GM18873 (cell line): Measurements from ENCODE around the gene CDH26.

Experiments
- ATAC-seq: cut with Tn5 transposase; IDR thresholded peaks from one replicate; pipeline ENCODE4 v1.9.1; 2021; ENCODE audit warnings: mild to moderate bottlenecking, moderate library complexity, moderate number of reproducible peaks; ENCODE audit not compliant: unreplicated experiment, low FRiP score

The CDH26 gene

DNA sequence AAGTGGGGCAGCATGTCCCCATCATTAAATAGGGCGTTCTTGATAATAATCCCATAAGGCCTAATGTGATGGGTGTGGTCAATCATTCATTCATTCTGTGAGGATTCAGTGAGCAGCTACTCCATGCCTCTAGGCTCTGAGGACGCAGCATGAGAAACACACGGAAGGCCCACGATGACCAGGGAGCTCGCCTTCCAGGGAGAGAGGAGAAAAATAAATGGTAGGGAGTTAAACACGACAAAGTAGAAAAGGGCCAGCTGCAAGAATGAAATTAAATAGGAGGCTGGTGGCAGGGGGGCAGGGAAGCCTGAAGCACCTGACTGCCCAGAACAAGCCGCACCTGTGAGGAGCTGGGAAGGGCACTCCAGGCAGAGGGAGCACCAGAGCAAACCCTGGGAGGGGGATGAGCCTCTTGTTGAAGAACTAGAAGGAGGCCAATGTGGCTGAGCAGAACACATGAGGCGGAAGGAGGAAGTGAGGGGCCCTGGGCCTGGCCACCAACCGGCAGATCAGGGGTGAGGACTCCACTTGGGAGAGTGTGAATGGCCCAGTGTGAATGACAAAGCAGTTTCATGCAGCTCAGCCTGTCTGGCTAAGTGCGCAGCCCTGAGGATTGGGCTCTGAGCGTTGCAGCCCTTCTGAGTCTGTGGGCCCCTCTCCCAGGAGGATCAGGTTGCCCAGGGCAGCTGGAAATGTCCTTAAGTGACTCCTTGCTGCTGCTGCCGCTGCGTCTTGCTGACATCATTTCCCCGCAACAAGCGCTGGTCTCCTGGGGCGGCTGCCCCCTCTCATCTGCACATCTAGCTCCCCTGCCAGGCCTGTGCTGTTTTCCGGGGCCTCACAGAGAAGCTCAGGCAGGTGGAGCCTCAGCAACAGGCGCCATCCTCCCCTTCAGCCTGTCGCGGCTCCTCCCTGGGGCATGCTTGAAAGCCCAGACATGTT, 99.9 kb downstream of the CDH26 start:
- no peak for ATAC-seq

DNA sequence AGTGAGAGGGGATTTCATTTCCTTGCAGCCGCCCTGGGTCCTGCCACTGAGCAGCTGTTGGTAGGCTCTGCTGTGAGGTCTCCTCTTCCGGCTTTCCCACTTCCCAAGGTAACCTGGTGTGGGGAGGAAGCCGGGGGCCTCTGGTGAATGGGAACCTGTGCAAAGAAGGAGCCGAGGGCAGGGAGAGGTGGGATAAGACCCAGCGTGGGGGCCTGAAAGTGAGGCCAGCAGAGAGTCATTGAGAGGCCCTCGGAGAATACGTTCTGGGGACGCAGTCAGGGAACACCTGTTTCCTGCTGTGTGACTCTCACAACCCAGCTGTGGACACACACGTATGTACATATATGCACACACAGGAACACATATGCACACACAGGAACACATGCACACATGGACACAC, 100.7 kb downstream of the CDH26 start:
- no peak for ATAC-seq

DNA sequence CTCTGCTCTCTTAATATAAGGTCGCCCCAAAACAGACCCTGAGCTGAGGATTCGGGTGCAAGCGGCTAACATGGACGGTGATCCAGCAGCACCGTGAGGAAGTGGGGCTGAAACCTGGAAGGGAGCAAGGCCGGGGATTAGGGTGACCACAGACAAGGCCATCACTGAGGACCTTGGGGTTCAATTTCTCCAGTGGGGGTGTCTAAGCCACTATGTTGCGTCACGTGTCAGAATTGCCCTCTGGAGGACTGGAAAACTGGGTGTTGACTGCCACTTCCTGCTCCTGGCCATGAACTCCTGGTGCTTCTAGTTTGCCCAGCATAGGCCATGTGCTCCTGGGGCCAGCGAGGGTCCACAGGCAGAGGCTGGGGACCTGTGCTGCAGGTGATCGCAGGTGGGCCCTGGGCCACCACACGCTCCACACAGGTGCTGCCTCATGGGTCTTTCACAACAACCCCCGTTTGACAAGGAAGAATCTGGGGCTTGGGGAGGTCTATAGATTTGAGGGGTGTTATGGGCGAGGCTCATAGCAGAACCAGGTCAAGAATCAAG, 101.9 kb downstream of the CDH26 start:
- no peak for ATAC-seq

DNA sequence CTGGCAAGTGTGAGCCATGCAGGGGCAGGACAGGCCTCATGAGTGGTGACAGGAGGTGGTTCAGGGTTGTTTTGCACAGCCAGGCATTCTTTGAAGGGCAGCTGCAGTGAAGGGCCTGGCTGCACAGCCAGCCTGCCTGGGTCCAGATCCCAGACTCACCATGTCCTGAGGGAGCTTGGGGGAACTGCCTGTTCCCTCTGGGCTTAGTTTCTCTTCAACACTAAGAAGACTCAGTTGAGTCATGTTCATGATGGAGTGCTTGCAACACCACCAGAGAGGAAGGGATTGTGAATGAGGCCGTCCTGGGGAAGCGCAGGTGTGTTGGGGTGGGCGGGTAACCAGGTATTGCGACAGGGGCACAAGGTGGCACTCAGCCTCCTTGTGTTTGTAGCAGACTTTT, 102.4 kb downstream of the CDH26 start:
- ATAC-seq, result no peak

DNA sequence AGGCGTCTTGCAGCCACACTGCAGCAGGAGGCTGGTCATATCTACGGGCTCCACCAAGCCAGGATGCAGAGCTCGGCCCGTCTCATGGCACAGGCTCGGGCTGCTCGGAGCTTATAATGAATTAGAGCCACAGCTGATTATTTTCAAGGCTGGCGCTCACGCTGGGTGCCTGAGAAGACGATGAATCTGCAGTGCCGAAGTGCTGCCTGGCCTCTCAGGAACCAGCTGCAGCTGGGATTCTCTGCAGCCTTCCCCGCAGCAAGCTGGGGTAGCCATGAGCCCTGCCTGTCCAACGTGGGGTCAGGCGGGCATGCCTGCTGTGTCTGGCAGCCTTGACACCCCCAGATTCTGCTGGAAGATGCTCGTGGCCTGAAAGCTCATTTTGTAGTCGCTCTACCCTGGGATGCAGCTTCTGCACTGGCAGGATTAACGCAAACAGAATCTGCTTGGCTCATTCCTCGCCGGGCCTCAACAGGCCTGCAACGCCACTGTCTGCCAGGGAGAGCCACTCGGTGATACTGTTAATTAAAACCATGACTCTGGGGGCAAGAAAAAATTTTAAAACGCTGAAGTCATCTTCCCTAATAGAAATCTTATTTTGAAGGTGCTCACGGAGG, 104.3 kb downstream of the CDH26 start:
- no peak for ATAC-seq

DNA sequence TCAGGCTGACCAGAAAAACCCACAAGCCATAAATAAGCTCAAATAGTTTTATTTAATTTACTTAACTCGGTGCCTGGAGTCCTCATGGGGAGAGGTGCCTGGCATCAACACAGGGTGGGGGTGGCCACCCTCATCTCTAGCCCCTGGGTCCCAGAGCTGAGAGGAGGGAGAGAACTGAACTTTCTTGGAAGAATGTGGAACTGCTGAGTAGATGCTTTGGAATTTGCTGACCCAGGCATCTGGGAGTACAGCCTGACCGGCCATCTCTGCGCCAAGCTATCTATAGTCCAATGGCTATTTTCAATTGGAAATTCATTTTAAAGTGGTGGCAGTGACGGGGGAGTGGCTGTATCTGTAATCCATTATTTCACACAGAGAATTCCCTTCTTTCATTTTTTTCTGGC, 104.8 kb downstream of the CDH26 start:
- no peak for ATAC-seq

DNA sequence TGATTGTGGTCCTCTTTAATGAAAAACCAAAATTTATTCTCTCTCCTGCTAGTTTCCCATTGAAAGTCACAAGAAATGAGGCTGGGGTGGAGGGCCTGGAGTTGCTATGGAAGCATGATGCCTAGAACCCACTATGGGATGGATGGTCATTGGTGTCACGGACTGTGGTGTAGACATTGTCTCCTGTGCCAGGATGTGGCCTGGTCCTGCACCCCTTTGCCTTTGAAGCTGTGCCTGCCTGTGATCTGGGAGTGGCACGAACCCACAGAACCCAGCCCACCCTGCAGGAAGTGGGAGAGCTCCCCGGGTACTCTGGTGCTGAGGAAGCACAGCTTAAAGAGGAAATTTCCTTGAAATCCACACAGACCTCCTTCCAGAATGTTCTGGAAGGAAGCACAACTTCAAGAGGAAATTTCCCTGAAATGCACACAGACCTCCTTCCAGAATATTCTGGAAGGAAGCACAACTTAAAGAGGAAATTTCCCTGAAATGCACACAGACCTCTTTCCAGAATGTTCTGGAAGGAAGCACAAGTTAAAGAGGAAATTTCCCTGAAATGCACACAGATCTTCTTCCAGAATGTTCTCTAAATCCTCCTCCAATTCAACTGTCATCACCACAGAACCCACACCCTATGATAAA, 105.6 kb downstream of the CDH26 start:
- ATAC-seq, result no peak
